ENCODE results near the gene MBD6. TPM values are rescaled to one million over a fixed set of nuclear protein-coding genes. Genes with fewer than 3 reads are reported as not detected.
A peak's percentile ranks its signal among the peaks of the same experiment; 100 is the strongest.
"Not testable (repeated sequence)": the region's sequence is repeated elsewhere in the genome, so short reads cannot be mapped to it uniquely, and the experiment has no call there.

The MBD6 gene
- total RNA-seq, 4 donors from 2014 or later = 38.0 to 144 (median 71.5) TPM

GRCh38 chr12:57512665-57513064 is 10.0 kb upstream of the MBD6 start:
- peak in 1 of 3 donors; percentile 30 for DNase-seq
- no peaks in the 10 kb centered on the region for H3K9me3 ChIP-seq
- H3K4me3 ChIP-seq = no peak overlapping the region
- H3K27me3 ChIP-seq = no peaks in the 10 kb centered on the region
- TF ChIP-seq POLR2A (IDR thresholded peaks at IDR 0.05) (no peak), CTCF (IDR thresholded peaks at IDR 0.05) (no peak)
- no peak overlapping the region for H3K27ac ChIP-seq
- peaks cover 0 to under 1% (median 0%) of the 10 kb centered on the region in 4 donors for H3K4me1 ChIP-seq
- H3K36me3 ChIP-seq = peaks cover 0 to 73% (median 0%) of the 10 kb centered on the region in 3 donors

- Histone ChIP-seq H3K9me3 (no peaks in the 10 kb centered on the region), H3K27ac (no peak overlapping the region), H3K4me1 (peaks cover 0 to 7% (median 0%) of the 10 kb centered on the region in 4 donors), H3K36me3 (peaks cover 0 to 73% (median 0%) of the 10 kb centered on the region in 3 donors), H3K4me3 (no peak overlapping the region), H3K27me3 (no peaks in the 10 kb centered on the region)
- DNase-seq = peak in 1 of 3 donors; percentile 28
- TF ChIP-seq POLR2A (IDR thresholded peaks at IDR 0.05) (no peak), CTCF (IDR thresholded peaks at IDR 0.05) (no peak)
Measured at GRCh38 chr12:57513266-57513665, 9.4 kb upstream of the MBD6 start.

- not testable (repeated sequence) for H3K4me3 ChIP-seq, H3K27me3 ChIP-seq, H3K9me3 ChIP-seq, H3K27ac ChIP-seq, DNase-seq
- Histone ChIP-seq H3K36me3 (peaks cover 0 to 72% (median 0%) of the 10 kb centered on the region in 3 donors), H3K4me1 (peaks cover 0 to 11% (median 2%) of the 10 kb centered on the region in 4 donors)
Measured at GRCh38 chr12:57513677-57514076, 8.9 kb upstream of the MBD6 start.

GRCh38 chr12:57514246-57514645 is 8.4 kb upstream of the MBD6 start:
- H3K4me1 ChIP-seq = peaks cover 0 to 17% (median 6%) of the 10 kb centered on the region in 4 donors
- H3K9me3 ChIP-seq, H3K4me3 ChIP-seq, H3K27me3 ChIP-seq, H3K27ac ChIP-seq: not testable (repeated sequence)
- peak in 1 of 3 donors; percentile 5 for DNase-seq
- peaks cover 0 to 66% (median 0%) of the 10 kb centered on the region in 3 donors for H3K36me3 ChIP-seq

GRCh38 chr12:57514720-57515407 is 7.8 kb upstream of the MBD6 start:
- Histone ChIP-seq H3K4me3 (no peak overlapping the region), H3K27ac (no peak overlapping the region), H3K27me3 (no peaks in the 10 kb centered on the region), H3K4me1 (peaks cover 0 to 19% (median 9%) of the 10 kb centered on the region in 4 donors), H3K9me3 (no peaks in the 10 kb centered on the region), H3K36me3 (peaks cover 0 to 62% (median 0%) of the 10 kb centered on the region in 3 donors)
- TF ChIP-seq POLR2A (IDR thresholded peaks at IDR 0.05) (no peak), CTCF (IDR thresholded peaks at IDR 0.05) (no peak)
- DNase-seq = peak in 1 of 3 donors; percentile 26

GRCh38 chr12:57515408-57515933 is 7.2 kb upstream of the MBD6 start:
- no peak for DNase-seq
- Histone ChIP-seq H3K4me3 (no peak overlapping the region), H3K36me3 (peaks cover 0 to 62% (median 0%) of the 10 kb centered on the region in 3 donors), H3K9me3 (no peaks in the 10 kb centered on the region), H3K4me1 (peaks cover 0 to 19% (median 9%) of the 10 kb centered on the region in 4 donors), H3K27me3 (no peaks in the 10 kb centered on the region), H3K27ac (no peak overlapping the region)
- TF ChIP-seq POLR2A (IDR thresholded peaks at IDR 0.05) = no peak
- no peak for TF ChIP-seq CTCF (IDR thresholded peaks at IDR 0.05)

Data from Peyer's patch (tissue), 4 donors.